Astrocyte (in vitro differentiated cells and primary cell): Measurements from ENCODE around the gene LHCGR. TPM values are rescaled to one million over a fixed set of nuclear protein-coding genes. Genes with fewer than 3 reads are reported as not detected.

Source experiments
- DNase-seq: peaks from one replicate; pipeline ENCODE4 v3.0.0-alpha.2; 2010; ENCODE audit warnings: low read depth
- FAIRE-seq: peaks from 2 replicates; lab custom pipeline; 2011; peaks lifted over from hg19 to GRCh38; lab: Jason Lieb, UNC
- H2AFZ ChIP-seq: 2 replicates; pipeline ENCODE4 v1.6.0; 2012; ENCODE audit warnings: low read depth, low read length, inconsistent platforms
- H3K27ac ChIP-seq: 2 replicates; pipeline ENCODE4 v1.5.1; 2011; ENCODE audit warnings: low read depth, low read length, inconsistent platforms
- H3K27me3 ChIP-seq: 2 replicates; pipeline ENCODE4 v1.6.0; 2011; ENCODE audit warnings: low read length, inconsistent platforms; ENCODE audit not compliant: insufficient read depth
- H3K36me3 ChIP-seq: 2 replicates; pipeline ENCODE4 v1.5.1; 2011; ENCODE audit warnings: low read length, inconsistent platforms; ENCODE audit not compliant: insufficient read depth
- H3K4me1 ChIP-seq: 2 replicates; pipeline ENCODE4 v1.5.1; 2011; ENCODE audit warnings: low read length, inconsistent platforms; ENCODE audit not compliant: insufficient read depth
- H3K4me2 ChIP-seq: 2 replicates; pipeline ENCODE4 v1.6.0; 2012; ENCODE audit warnings: low read length, inconsistent platforms
- H3K4me3 ChIP-seq: 2 replicates; pipeline ENCODE4 v1.5.1; 2011; ENCODE audit warnings: low read depth, mild to moderate bottlenecking, low read length, inconsistent platforms; ENCODE audit not compliant: insufficient read depth
- H3K79me2 ChIP-seq: 2 replicates; pipeline ENCODE4 v1.6.0; 2012; ENCODE audit warnings: mild to moderate bottlenecking, low read length, inconsistent platforms; ENCODE audit not compliant: insufficient read depth
- H3K9ac ChIP-seq: 2 replicates; pipeline ENCODE4 v1.6.0; 2012; ENCODE audit warnings: mild to moderate bottlenecking, low read length, inconsistent platforms
- H3K9me3 ChIP-seq: 2 replicates; pipeline ENCODE4 v1.5.1; 2012; ENCODE audit warnings: low read depth, mild to moderate bottlenecking, low read length, inconsistent platforms; ENCODE audit not compliant: insufficient read depth
- H4K20me1 ChIP-seq: 2 replicates; pipeline ENCODE4 v1.6.0; 2012; ENCODE audit warnings: low read length, inconsistent platforms; ENCODE audit not compliant: insufficient read depth
- H3K27ac Mint-ChIP-seq: one replicate; pipeline ENCODE4 v1.8.0; 2021; ENCODE audit warnings: mild to moderate bottlenecking, mixed read lengths; ENCODE audit not compliant: unreplicated experiment
- H3K27me3 Mint-ChIP-seq: one replicate; pipeline ENCODE4 v1.8.0; 2021; ENCODE audit warnings: low read depth, mixed read lengths; ENCODE audit not compliant: unreplicated experiment
- H3K36me3 Mint-ChIP-seq: one replicate; pipeline ENCODE4 v1.8.0; 2021; ENCODE audit warnings: low read depth, mixed read lengths; ENCODE audit not compliant: unreplicated experiment
- H3K4me1 Mint-ChIP-seq: one replicate; pipeline ENCODE4 v1.8.0; 2021; ENCODE audit warnings: low read depth, mixed read lengths; ENCODE audit not compliant: unreplicated experiment
- H3K4me3 Mint-ChIP-seq: one replicate; pipeline ENCODE4 v1.8.0; 2021; ENCODE audit warnings: mild to moderate bottlenecking, moderate library complexity, mixed read lengths; ENCODE audit not compliant: unreplicated experiment
- H3K9me3 Mint-ChIP-seq: one replicate; pipeline ENCODE4 v1.8.0; 2021; ENCODE audit warnings: mild to moderate bottlenecking, mixed read lengths; ENCODE audit not compliant: unreplicated experiment
- EZH2 ChIP-seq: IDR thresholded peaks from 2 replicates; pipeline ENCODE4 v1.6.1; 2012; ENCODE audit warnings: mild to moderate bottlenecking, low read length, inconsistent platforms; ENCODE audit not compliant: insufficient read depth
- total RNA-seq: library from RNA; stranded (reverse); gene quantifications from 2 replicates; pipeline ENCODE4 v1.2.1, GENCODE V29; 2021
- TF ChIP-seq, protein P1 (sequence below): IDR thresholded peaks from 2 replicates; pipeline ENCODE4 v1.5.1; 2011; ENCODE audit warnings: low read depth, mild to moderate bottlenecking, inconsistent platforms, low read length, moderate library complexity; ENCODE audit not compliant: insufficient read depth

The LHCGR gene
- total RNA-seq, 1 donor from 2014 or later = not detected

DNA sequence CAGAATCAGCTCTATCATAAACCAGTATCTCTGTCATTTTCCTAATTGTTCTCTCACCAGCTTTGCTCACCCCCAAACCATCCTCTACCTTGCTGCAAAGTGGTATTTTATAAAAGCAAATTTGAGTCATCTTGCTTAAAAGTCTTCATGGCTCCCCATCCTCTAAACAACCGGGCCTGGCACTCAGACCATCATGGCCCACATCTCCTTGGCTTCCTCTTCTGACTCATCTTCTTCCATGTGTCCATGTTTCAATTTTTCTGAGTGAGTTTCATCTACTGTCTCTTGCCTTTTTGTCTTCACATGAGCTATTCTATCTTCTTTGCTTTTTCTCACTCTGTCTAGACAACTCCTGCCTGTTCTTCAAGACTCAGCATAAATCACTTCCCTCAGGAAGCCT lies 58.6 kb downstream of the LHCGR start:
- H3K27ac Mint-ChIP-seq = no peak overlapping the region
- no peak for FAIRE-seq
- no peaks in the 10 kb centered on the region for H3K9me3 ChIP-seq

DNA sequence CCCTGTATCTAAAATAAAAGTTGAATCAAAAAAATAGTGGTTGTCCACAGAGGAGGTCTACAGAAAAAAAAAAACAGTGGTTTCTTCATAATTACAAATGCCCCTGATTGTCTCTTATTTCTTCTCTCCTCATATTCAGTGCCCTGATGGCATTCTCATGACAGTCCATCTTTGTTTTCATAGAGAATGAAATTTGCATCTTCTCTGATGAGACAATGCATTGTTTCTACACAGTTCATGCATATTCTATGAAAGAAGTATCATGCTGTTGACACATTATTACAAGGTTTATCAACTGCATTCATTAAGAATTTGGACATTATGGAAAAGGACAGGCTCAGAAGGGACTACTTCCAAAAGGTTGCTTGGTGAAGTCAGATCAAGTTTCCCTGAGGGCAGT lies 59.5 kb downstream of the LHCGR start:
- H3K27me3 ChIP-seq = no peaks in the 10 kb centered on the region
- no peak overlapping the region for H3K9ac ChIP-seq
- TF ChIP-seq EZH2 = no peak
- TF ChIP-seq, protein P1, sequence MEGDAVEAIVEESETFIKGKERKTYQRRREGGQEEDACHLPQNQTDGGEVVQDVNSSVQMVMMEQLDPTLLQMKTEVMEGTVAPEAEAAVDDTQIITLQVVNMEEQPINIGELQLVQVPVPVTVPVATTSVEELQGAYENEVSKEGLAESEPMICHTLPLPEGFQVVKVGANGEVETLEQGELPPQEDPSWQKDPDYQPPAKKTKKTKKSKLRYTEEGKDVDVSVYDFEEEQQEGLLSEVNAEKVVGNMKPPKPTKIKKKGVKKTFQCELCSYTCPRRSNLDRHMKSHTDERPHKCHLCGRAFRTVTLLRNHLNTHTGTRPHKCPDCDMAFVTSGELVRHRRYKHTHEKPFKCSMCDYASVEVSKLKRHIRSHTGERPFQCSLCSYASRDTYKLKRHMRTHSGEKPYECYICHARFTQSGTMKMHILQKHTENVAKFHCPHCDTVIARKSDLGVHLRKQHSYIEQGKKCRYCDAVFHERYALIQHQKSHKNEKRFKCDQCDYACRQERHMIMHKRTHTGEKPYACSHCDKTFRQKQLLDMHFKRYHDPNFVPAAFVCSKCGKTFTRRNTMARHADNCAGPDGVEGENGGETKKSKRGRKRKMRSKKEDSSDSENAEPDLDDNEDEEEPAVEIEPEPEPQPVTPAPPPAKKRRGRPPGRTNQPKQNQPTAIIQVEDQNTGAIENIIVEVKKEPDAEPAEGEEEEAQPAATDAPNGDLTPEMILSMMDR = no peak
- H3K4me1 ChIP-seq = peaks cover 33% of the 10 kb centered on the region
- Mint-ChIP-seq H3K4me1 (peaks cover 26% of the 10 kb centered on the region), H3K27ac (no peak overlapping the region), H3K9me3 (no peaks in the 10 kb centered on the region), H3K27me3 (no peaks in the 10 kb centered on the region), H3K4me3 (no peak overlapping the region), H3K36me3 (no peaks in the 10 kb centered on the region)
- H3K4me3 ChIP-seq = no peak overlapping the region
- H3K36me3 ChIP-seq = no peaks in the 10 kb centered on the region
- no peaks in the 10 kb centered on the region for H4K20me1 ChIP-seq
- H3K4me2 ChIP-seq = no peak overlapping the region
- no peak for DNase-seq
- no peak for FAIRE-seq
- no peak overlapping the region for H2AFZ ChIP-seq
- H3K79me2 ChIP-seq = no peaks in the 10 kb centered on the region
- H3K27ac ChIP-seq = no peak overlapping the region
- no peaks in the 10 kb centered on the region for H3K9me3 ChIP-seq

More for the DNA sequence above, 58.6 kb downstream of the LHCGR start:
- no peak overlapping the region for H3K27ac ChIP-seq
- TF ChIP-seq, protein P1 = no peak
- TF ChIP-seq EZH2 = no peak
- no peaks in the 10 kb centered on the region for H3K36me3 ChIP-seq
- H3K79me2 ChIP-seq = no peaks in the 10 kb centered on the region
- Mint-ChIP-seq H3K9me3 (no peaks in the 10 kb centered on the region), H3K4me1 (peaks cover 26% of the 10 kb centered on the region), H3K36me3 (no peaks in the 10 kb centered on the region), H3K27me3 (no peaks in the 10 kb centered on the region), H3K4me3 (no peak overlapping the region)
- no peaks in the 10 kb centered on the region for H3K27me3 ChIP-seq
- no peak overlapping the region for H3K4me2 ChIP-seq
- no peak overlapping the region for H2AFZ ChIP-seq
- H3K4me3 ChIP-seq = no peak overlapping the region
- no peaks in the 10 kb centered on the region for H4K20me1 ChIP-seq
- DNase-seq = no peak
- no peak overlapping the region for H3K9ac ChIP-seq
- peaks cover 33% of the 10 kb centered on the region for H3K4me1 ChIP-seq

DNA sequence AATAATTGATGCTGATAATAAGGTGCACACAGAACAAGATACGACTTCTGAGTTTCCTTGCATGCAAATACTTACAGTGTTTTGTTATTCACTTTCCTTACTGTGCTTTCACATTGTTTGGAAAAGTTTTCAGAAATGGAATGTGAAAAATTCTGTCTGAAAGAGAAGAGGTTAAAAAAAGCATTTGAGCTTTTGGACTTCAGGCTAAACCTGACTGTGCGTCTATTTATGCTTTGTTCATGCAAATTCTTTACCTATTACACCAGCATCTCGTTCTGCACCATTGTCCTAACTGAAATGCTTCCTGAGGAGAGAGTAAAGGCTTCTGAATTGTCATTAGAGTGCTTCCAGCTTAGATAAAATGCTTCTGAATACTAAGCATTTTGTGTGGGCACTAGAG lies 61.4 kb downstream of the LHCGR start:
- Histone ChIP-seq H3K79me2 (no peaks in the 10 kb centered on the region), H3K36me3 (no peaks in the 10 kb centered on the region), H3K27ac (peak overlapping the region; percentile 74), H3K4me2 (peak overlapping the region; percentile 69), H3K9ac (peak overlapping the region; percentile 41), H2AFZ (no peak overlapping the region), H3K9me3 (no peaks in the 10 kb centered on the region), H3K4me1 (peaks cover 25% of the 10 kb centered on the region), H4K20me1 (no peaks in the 10 kb centered on the region), H3K4me3 (peak overlapping the region; percentile 14), H3K27me3 (no peaks in the 10 kb centered on the region)
- Mint-ChIP-seq H3K4me1 (peaks cover 30% of the 10 kb centered on the region), H3K36me3 (no peaks in the 10 kb centered on the region), H3K27ac (peak overlapping the region; percentile 55), H3K27me3 (no peaks in the 10 kb centered on the region), H3K9me3 (no peaks in the 10 kb centered on the region), H3K4me3 (no peak overlapping the region)
- no peak for FAIRE-seq
- TF ChIP-seq, protein P1 = no peak
- peak; percentile 91 for DNase-seq
